H1 (cell line): ENCODE measurements around the gene MMP28. TPM values are rescaled to one million over a fixed set of nuclear protein-coding genes. Genes with fewer than 3 reads are reported as not detected.

ENCODE experiments used
- POLR2AphosphoS5 ChIP-seq: IDR thresholded peaks from 2 replicates; pipeline ENCODE4 v1.6.1; 2011; ENCODE audit warnings: low read depth, low read length
- RAD21 ChIP-seq, 2 experiments: IDR thresholded peaks in 1 of 2; conservative IDR thresholded peaks in 1 of 2; 2 replicates each; pipeline ENCODE4 v1.6.1; 2011; ENCODE audit warnings: low read depth in 2 of 2, low read length in 2 of 2, improper control_type of control experiment in 1 of 2, inconsistent platforms in 1 of 2, mild to moderate bottlenecking in 1 of 2, moderate library complexity in 1 of 2
- SIRT6 ChIP-seq: IDR thresholded peaks from one replicate; pipeline ENCODE4 v1.7.1; 2012; ENCODE audit warnings: low read length, inconsistent platforms
- TBP ChIP-seq: IDR thresholded peaks from 2 replicates; pipeline ENCODE4 v1.6.1; 2011; ENCODE audit warnings: low read depth, low read length, improper control_type of control experiment
- polyA plus RNA-seq, 7 experiments: library from polyadenylated mRNA; depleted of rRNA in 3 of 7; stranded (reverse) in 5 of 7; unstranded in 2 of 7; fragments of >200 nt in 5 of 7; fragments of 200-250 nt in 2 of 7; gene quantifications; 1 replicate in 5 of 7; 2 replicates in 1 of 7; 4 replicates in 1 of 7; pipeline versions ENCODE4 v1.2.1 to v1.2.3, GENCODE V29; 2011 to 2013; ENCODE audit warnings: missing spikeins in 2 of 7, mixed read lengths in 2 of 7
- total RNA-seq: library from RNA; stranded (reverse); fragmentation: NEBNext Ultra II Directional; extraction: Animal tissue kit (Norgen Biotek cat#: 25700); gene quantifications from 2 replicates; pipeline ENCODE4 v1.2.1, GENCODE V29; 2021
- TF ChIP-seq, protein P1 (sequence below): fragments of 300-600 bp; sonication (generic); IDR thresholded peaks from 2 replicates; pipeline ENCODE4 v1.7.1; 2012; ENCODE audit warnings: low read length, moderate library complexity, mild to moderate bottlenecking, inconsistent platforms; ENCODE audit not compliant: insufficient replicate concordance

MMP28 gene
- total and polyA plus RNA-seq, 2 of the 8 experiments (the other 6 are each of a cell fraction or from before 2014, with no cell fraction given) = not detected

DNA sequence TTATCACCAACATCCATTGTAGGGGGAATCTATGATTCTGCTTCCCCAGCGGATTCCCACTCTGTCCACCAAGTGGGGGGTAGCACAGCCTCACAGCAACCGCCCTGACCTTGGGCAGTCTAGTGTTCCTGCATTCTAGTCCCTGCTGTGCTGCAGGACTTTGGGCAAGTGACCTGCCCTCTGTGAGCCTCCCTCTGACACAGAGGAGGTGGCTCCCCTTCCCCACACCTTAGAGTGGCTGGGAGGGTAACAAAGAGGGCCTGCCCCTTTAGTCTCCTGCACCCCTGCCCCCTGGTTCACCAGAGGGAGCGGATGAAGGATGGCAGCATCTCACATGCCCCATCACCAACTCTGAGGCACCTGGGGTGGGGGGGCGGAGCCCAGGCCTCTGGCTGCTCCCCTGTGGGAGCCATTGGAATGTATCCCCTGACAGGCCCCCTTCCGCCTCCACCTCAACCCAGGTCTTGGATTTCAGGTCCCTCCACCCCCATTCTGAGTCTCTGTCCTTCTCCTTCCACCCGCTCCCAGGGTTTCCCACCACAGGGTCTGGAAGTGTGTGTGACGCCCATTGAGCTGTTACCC, 52.5 kb downstream of the MMP28 start (continued):
- TF ChIP-seq POLR2AphosphoS5 (no peak), SIRT6 (no peak), TBP (no peak), RAD21 (IDR thresholded peaks at IDR 0.05 in 1 of 2, conservative IDR thresholded peaks at IDR 0.05 in 1 of 2; ENCODE audit: low read depth in 2 of 2, low read length in 2 of 2) (no peak)
- TF ChIP-seq, protein P1, sequence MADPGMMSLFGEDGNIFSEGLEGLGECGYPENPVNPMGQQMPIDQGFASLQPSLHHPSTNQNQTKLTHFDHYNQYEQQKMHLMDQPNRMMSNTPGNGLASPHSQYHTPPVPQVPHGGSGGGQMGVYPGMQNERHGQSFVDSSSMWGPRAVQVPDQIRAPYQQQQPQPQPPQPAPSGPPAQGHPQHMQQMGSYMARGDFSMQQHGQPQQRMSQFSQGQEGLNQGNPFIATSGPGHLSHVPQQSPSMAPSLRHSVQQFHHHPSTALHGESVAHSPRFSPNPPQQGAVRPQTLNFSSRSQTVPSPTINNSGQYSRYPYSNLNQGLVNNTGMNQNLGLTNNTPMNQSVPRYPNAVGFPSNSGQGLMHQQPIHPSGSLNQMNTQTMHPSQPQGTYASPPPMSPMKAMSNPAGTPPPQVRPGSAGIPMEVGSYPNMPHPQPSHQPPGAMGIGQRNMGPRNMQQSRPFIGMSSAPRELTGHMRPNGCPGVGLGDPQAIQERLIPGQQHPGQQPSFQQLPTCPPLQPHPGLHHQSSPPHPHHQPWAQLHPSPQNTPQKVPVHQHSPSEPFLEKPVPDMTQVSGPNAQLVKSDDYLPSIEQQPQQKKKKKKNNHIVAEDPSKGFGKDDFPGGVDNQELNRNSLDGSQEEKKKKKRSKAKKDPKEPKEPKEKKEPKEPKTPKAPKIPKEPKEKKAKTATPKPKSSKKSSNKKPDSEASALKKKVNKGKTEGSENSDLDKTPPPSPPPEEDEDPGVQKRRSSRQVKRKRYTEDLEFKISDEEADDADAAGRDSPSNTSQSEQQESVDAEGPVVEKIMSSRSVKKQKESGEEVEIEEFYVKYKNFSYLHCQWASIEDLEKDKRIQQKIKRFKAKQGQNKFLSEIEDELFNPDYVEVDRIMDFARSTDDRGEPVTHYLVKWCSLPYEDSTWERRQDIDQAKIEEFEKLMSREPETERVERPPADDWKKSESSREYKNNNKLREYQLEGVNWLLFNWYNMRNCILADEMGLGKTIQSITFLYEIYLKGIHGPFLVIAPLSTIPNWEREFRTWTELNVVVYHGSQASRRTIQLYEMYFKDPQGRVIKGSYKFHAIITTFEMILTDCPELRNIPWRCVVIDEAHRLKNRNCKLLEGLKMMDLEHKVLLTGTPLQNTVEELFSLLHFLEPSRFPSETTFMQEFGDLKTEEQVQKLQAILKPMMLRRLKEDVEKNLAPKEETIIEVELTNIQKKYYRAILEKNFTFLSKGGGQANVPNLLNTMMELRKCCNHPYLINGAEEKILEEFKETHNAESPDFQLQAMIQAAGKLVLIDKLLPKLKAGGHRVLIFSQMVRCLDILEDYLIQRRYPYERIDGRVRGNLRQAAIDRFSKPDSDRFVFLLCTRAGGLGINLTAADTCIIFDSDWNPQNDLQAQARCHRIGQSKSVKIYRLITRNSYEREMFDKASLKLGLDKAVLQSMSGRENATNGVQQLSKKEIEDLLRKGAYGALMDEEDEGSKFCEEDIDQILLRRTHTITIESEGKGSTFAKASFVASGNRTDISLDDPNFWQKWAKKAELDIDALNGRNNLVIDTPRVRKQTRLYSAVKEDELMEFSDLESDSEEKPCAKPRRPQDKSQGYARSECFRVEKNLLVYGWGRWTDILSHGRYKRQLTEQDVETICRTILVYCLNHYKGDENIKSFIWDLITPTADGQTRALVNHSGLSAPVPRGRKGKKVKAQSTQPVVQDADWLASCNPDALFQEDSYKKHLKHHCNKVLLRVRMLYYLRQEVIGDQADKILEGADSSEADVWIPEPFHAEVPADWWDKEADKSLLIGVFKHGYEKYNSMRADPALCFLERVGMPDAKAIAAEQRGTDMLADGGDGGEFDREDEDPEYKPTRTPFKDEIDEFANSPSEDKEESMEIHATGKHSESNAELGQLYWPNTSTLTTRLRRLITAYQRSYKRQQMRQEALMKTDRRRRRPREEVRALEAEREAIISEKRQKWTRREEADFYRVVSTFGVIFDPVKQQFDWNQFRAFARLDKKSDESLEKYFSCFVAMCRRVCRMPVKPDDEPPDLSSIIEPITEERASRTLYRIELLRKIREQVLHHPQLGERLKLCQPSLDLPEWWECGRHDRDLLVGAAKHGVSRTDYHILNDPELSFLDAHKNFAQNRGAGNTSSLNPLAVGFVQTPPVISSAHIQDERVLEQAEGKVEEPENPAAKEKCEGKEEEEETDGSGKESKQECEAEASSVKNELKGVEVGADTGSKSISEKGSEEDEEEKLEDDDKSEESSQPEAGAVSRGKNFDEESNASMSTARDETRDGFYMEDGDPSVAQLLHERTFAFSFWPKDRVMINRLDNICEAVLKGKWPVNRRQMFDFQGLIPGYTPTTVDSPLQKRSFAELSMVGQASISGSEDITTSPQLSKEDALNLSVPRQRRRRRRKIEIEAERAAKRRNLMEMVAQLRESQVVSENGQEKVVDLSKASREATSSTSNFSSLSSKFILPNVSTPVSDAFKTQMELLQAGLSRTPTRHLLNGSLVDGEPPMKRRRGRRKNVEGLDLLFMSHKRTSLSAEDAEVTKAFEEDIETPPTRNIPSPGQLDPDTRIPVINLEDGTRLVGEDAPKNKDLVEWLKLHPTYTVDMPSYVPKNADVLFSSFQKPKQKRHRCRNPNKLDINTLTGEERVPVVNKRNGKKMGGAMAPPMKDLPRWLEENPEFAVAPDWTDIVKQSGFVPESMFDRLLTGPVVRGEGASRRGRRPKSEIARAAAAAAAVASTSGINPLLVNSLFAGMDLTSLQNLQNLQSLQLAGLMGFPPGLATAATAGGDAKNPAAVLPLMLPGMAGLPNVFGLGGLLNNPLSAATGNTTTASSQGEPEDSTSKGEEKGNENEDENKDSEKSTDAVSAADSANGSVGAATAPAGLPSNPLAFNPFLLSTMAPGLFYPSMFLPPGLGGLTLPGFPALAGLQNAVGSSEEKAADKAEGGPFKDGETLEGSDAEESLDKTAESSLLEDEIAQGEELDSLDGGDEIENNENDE = no peak
- TF ChIP-seq, all 59 proteins: peak for 0
